ENCODE data around the gene CSNK2A2. TPM values are rescaled to one million over a fixed set of nuclear protein-coding genes. Genes with fewer than 3 reads are reported as not detected.

The CSNK2A2 gene
- polyA plus RNA-seq (2011; rRNA removed) (43.8 and 48.8 TPM in 2 replicates), polyA minus RNA-seq (2011; rRNA and poly(A)+ RNA removed) (73.4 and 91.1 TPM in 2 replicates)

- Histone ChIP-seq H3K9me3 (ENCODE audit: control insufficient read depth, insufficient read depth, low read length) (no peaks in the 10 kb centered on the region), H3K4me3 (ENCODE audit: low read depth, low read length) (peak within 1 kb of the TSS; percentile 89), H3K27me3 (ENCODE audit: control insufficient read depth, insufficient read depth, low read length) (peaks cover 16% of the 10 kb centered on the region), H3K27ac (ENCODE audit: low read depth, low read length) (no peak within 1 kb of the TSS)
- POLR2A ChIA-PET: no interaction called here
- TF ChIP-seq CTCF (IDR thresholded peaks at IDR 0.05; ENCODE audit: low read depth, low read length): peak; percentile 32; the same call in 1 of the 2 replicates
- DNase-seq (ENCODE audit: low read depth, low spot score): peak; percentile 10
- CTCF ChIA-PET: interaction anchor here (0.5 to 1.2 kb wide), 2 partner anchors 297 to 422 kb away, joined by 3 read pairs; no protein-coding TSS in a partner anchor
These were observed at the start of gene CSNK2A2 for GRCh38 chr16:58198022-58198683. TSS of gene CSNK2A2 (minus strand) at chr16:58198106. CDS start at chr16:58197736, 370 bp downstream.

- no peak for TF ChIP-seq CTCF (IDR thresholded peaks at IDR 0.05; ENCODE audit: low read depth, low read length)
- Histone ChIP-seq H3K27me3 (ENCODE audit: control insufficient read depth, insufficient read depth, low read length) (peaks cover 19% of the 10 kb centered on the region), H3K27ac (ENCODE audit: low read depth, low read length) (no peak overlapping the region), H3K4me3 (ENCODE audit: low read depth, low read length) (no peak overlapping the region), H3K9me3 (ENCODE audit: control insufficient read depth, insufficient read depth, low read length) (no peaks in the 10 kb centered on the region)
- POLR2A ChIA-PET: no interaction called here
- CTCF ChIA-PET: no interaction called here
- DNase-seq (ENCODE audit: low read depth, low spot score): no peak
These were observed 45.7 kb upstream of the CSNK2A2 start for GRCh38 chr16:58243528-58244004.

- no peak overlapping the region for H3K27ac ChIP-seq (ENCODE audit: low read depth, low read length)
- DNase-seq (ENCODE audit: low read depth, low spot score): no peak
- ChIA-PET CTCF (no interaction called here), POLR2A (no interaction called here)
- no peaks in the 10 kb centered on the region for H3K9me3 ChIP-seq (ENCODE audit: control insufficient read depth, insufficient read depth, low read length)
- H3K27me3 ChIP-seq (ENCODE audit: control insufficient read depth, insufficient read depth, low read length): peaks cover 14% of the 10 kb centered on the region
- TF ChIP-seq CTCF (IDR thresholded peaks at IDR 0.05; ENCODE audit: low read depth, low read length): no peak
- H3K4me3 ChIP-seq (ENCODE audit: low read depth, low read length): no peak overlapping the region
These were observed 38.9 kb upstream of the CSNK2A2 start for GRCh38 chr16:58236831-58237230.

GRCh38 chr16:58236231-58236690 is 38.4 kb upstream of the CSNK2A2 start:
- DNase-seq (ENCODE audit: low read depth, low spot score): peak; percentile 3
- Histone ChIP-seq H3K27me3 (ENCODE audit: control insufficient read depth, insufficient read depth, low read length) (peaks cover 14% of the 10 kb centered on the region), H3K9me3 (ENCODE audit: control insufficient read depth, insufficient read depth, low read length) (no peaks in the 10 kb centered on the region), H3K27ac (ENCODE audit: low read depth, low read length) (no peak overlapping the region), H3K4me3 (ENCODE audit: low read depth, low read length) (peak overlapping the region; percentile 56)
- CTCF ChIA-PET: no interaction called here
- POLR2A ChIA-PET: no interaction called here
- TF ChIP-seq CTCF (IDR thresholded peaks at IDR 0.05; ENCODE audit: low read depth, low read length): no peak

- no peak for DNase-seq (ENCODE audit: low read depth, low spot score)
- Histone ChIP-seq H3K9me3 (ENCODE audit: control insufficient read depth, insufficient read depth, low read length) (no peaks in the 10 kb centered on the region), H3K27ac (ENCODE audit: low read depth, low read length) (no peak overlapping the region), H3K27me3 (ENCODE audit: control insufficient read depth, insufficient read depth, low read length) (peaks cover 14% of the 10 kb centered on the region), H3K4me3 (ENCODE audit: low read depth, low read length) (no peak overlapping the region)
- no peak for TF ChIP-seq CTCF (IDR thresholded peaks at IDR 0.05; ENCODE audit: low read depth, low read length)
- CTCF ChIA-PET: no interaction called here
- POLR2A ChIA-PET: no interaction called here
These were observed 37.8 kb upstream of the CSNK2A2 start for GRCh38 chr16:58235663-58236062.
